Left lung (tissue), 10 donors: Measurements from ENCODE around the gene RMI2. TPM values are rescaled to one million over a fixed set of nuclear protein-coding genes. Genes with fewer than 3 reads are reported as not detected.

ENCODE experiments used
- ATAC-seq: fragments of 200-7000 bp; cut with Tn5 transposase; one replicate; pipeline ENCODE4 v1.9.1; 2020; ENCODE audit warnings: moderate library complexity
- DNase-seq, 4 donors: peaks; one replicate each; pipeline ENCODE4 v3.0.0-alpha.2; 2013 to 2020
- H3K27ac ChIP-seq, 2 donors: fragments of 200-600 bp; sonication (generic) in 1 of 2; one replicate each; pipeline versions ENCODE4 v1.5.0 to v1.8.0; 2020 to 2021
- H3K27me3 ChIP-seq, 2 donors: fragments of 200-600 bp; sonication (generic) in 1 of 2; one replicate each; pipeline versions ENCODE4 v1.5.0 to v1.8.0; 2020 to 2021
- H3K36me3 ChIP-seq, 2 donors: fragments of 200-600 bp; sonication (generic) in 1 of 2; one replicate each; pipeline versions ENCODE4 v1.5.0 to v1.8.0; 2020 to 2021
- H3K4me1 ChIP-seq, 2 donors: fragments of 200-600 bp; one replicate each; pipeline ENCODE4 v1.8.0; 2021
- H3K4me3 ChIP-seq, 2 donors: fragments of 200-600 bp; sonication (generic) in 1 of 2; one replicate each; pipeline versions ENCODE4 v1.5.0 to v1.8.0; 2020 to 2021; ENCODE audit warnings: mild to moderate bottlenecking in 1 of 2
- H3K9me3 ChIP-seq, 2 donors: fragments of 200-600 bp; sonication (generic) in 1 of 2; one replicate each; pipeline versions ENCODE4 v1.5.0 to v1.8.0; 2020 to 2021
- intact Hi-C, 2 donors: fragments of 100-400 bp; cut with DNase I; formaldehyde crosslinking; loops; one replicate each; pipeline versions ENCODE4 v1.11.2 to v1.14.2; 2022
- microRNA-seq, 2 donors: library from miRNA; unstranded; fragments of <30 nt; microRNA quantifications; one replicate each; pipeline ENCODE4, GENCODE V29; 2019
- polyA plus RNA-seq, 6 donors: library from polyadenylated mRNA; unstranded; fragments of 120-200 nt; gene quantifications; one replicate each; pipeline ENCODE4 v1.2.1, GENCODE V29; 2013; ENCODE audit not compliant: insufficient read length in 6 of 6
- total RNA-seq, 2 donors: library from RNA; stranded (reverse); fragmentation: NEBNext Ultra II Directional; extraction: Animal tissue kit (Norgen Biotek cat#: 25700); gene quantifications; one replicate each; pipeline ENCODE4 v1.2.1, GENCODE V29; 2021
- TF ChIP-seq, protein P1 (sequence below), 2 donors: fragments of 200-600 bp; sonication (generic) in 1 of 2; IDR thresholded peaks; one replicate each; pipeline versions ENCODE4 v1.5.0 to v1.8.0; 2021; ENCODE audit warnings: antibody characterized with exemption in 2 of 2
- donor health status: DM: no; HTN: yes; CAD: no.
- donor health status: DM: no; HTN: no; CAD: no.

RMI2 gene
- total and polyA plus RNA-seq, 8 donors: 9.6 to 34.5 (median 25.2) TPM

DNA sequence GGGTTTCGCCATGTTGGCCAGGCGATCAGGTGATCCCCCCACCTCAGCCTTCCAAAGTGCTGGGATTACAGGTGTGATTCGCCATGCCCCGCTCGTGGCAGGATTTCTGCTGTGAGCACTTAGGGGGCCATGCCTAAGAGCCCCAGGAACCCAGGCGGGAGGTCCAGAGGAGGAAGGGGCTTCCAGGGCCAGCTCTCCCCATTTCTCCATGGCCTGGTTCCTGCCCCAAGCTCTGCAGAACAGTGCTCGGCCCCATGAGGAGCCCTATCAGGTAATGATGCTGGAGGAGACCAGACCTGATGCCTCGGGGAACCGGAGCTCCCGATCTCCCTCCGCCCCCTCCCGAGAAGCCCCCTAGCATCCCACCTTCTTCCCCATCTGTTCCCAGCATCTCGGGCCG, 53.6 kb downstream of the RMI2 start:
- peaks cover 0 to 4% of the 10 kb centered on the region in 2 donors for H3K27me3 ChIP-seq
- no peaks in the 10 kb centered on the region for H3K4me1 ChIP-seq
- TF ChIP-seq, protein P1, sequence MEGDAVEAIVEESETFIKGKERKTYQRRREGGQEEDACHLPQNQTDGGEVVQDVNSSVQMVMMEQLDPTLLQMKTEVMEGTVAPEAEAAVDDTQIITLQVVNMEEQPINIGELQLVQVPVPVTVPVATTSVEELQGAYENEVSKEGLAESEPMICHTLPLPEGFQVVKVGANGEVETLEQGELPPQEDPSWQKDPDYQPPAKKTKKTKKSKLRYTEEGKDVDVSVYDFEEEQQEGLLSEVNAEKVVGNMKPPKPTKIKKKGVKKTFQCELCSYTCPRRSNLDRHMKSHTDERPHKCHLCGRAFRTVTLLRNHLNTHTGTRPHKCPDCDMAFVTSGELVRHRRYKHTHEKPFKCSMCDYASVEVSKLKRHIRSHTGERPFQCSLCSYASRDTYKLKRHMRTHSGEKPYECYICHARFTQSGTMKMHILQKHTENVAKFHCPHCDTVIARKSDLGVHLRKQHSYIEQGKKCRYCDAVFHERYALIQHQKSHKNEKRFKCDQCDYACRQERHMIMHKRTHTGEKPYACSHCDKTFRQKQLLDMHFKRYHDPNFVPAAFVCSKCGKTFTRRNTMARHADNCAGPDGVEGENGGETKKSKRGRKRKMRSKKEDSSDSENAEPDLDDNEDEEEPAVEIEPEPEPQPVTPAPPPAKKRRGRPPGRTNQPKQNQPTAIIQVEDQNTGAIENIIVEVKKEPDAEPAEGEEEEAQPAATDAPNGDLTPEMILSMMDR (IDR thresholded peaks at IDR 0.05): no peak
- intact Hi-C loops: loop anchor here in 1 of 2 donors (10.0 kb wide), 1 partner anchor 416 kb away; no protein-coding TSS in a partner anchor
- no peak for DNase-seq
- no peak overlapping the region for H3K4me3 ChIP-seq
- ATAC-seq: no peak
- no peaks in the 10 kb centered on the region for H3K36me3 ChIP-seq
- no peak overlapping the region for H3K27ac ChIP-seq
- no peaks in the 10 kb centered on the region for H3K9me3 ChIP-seq

DNA sequence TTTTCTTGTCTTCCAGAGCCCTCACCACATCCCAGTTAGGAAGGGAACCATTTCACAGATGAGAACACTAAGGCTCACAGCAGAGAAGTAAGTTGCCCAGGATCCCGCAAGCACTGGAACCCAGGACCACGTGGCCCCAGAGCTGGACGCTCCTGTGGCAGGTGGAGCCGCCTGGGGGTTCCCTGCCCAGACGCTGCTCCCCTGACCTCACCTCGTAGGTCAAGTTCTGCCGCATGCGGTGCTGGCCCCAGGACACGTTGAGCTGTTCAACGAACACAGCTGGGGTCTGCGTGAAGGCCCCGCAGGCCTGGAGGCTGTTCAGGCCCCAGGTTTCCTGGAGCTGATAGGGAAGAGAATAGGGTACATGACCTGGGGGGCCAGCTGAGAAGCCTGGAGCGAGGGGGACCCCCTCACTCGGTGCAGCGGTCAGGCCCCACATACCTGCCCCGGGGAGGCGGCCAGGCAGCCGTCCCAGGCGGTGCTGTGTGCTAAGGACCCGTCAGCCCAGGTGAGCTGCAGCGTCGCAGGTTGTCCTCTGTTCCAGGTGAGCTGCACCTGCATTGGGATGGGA, 54.1 kb downstream of the RMI2 start:
- TF ChIP-seq, protein P1 (IDR thresholded peaks at IDR 0.05): no peak
- Histone ChIP-seq H3K4me1 (no peaks in the 10 kb centered on the region), H3K9me3 (no peaks in the 10 kb centered on the region), H3K27me3 (peaks cover 0 to 4% of the 10 kb centered on the region in 2 donors), H3K36me3 (no peaks in the 10 kb centered on the region), H3K4me3 (no peak overlapping the region), H3K27ac (no peak overlapping the region)
- DNase-seq (peak in 1 of 4 donors; percentile 77), ATAC-seq (no peak)
- intact Hi-C loops: loop anchor here in 1 of 2 donors (10.0 kb wide), 1 partner anchor 415 kb away; no protein-coding TSS in a partner anchor

DNA sequence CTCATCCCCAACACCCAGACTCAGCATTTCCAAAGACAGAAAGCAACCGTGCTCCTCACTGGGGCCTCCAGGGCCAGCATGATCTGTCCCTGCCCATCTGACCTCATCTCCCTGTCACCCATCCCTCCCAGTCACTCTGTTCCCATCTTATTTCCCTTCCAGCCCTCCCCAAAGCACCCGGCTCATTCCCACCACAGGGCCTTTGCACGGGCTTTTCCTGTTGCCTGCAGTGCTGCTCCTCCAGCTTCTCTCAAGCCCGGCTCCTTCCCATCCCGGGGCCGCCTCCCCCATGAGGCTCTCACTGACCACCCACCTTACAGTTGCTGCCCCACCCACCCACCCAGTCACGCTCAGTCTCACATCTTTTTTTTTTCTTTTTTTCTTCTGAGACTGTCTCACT, 54.8 kb downstream of the RMI2 start:
- H3K4me1 ChIP-seq: no peaks in the 10 kb centered on the region
- TF ChIP-seq, protein P1 (IDR thresholded peaks at IDR 0.05): no peak
- H3K9me3 ChIP-seq: no peaks in the 10 kb centered on the region
- ATAC-seq: no peak
- no peak overlapping the region for H3K4me3 ChIP-seq
- intact Hi-C loops: loop anchor here (10.0 kb wide), 2 partner anchors 125 to 665 kb away; a partner anchor contains a TSS
- DNase-seq: peak in 1 of 4 donors; percentile 51
- H3K27ac ChIP-seq: no peak overlapping the region
- peaks cover 0 to 4% of the 10 kb centered on the region in 2 donors for H3K27me3 ChIP-seq
- H3K36me3 ChIP-seq: no peaks in the 10 kb centered on the region

Small RNA genes within 50 kb of the gene (microRNA-seq; reads per million reads assigned to microRNA genes)
- 0 reads per million in 2 donors for gene MIR548H2

Other genes starting within 250 kb of the RMI2 start
- gene SOCS1, start 89.3 kb upstream of the RMI2 start, total RNA-seq: 10 to 100 TPM; 11.8 to 21.4 TPM
- 10 to 100 TPM; 12.1 to 27.4 (median 22.7) TPM for gene SOCS1, start 89.3 kb upstream of the RMI2 start, polyA plus RNA-seq
- gene TNP2, start 76.1 kb upstream of the RMI2 start, total RNA-seq: not detected
- not detected for gene TNP2, start 76.1 kb upstream of the RMI2 start, polyA plus RNA-seq
- gene PRM3, start 71.8 kb upstream of the RMI2 start, total RNA-seq: not detected
- not detected for gene PRM3, start 71.8 kb upstream of the RMI2 start, polyA plus RNA-seq
- not detected for gene PRM2, start 69.0 kb upstream of the RMI2 start, total RNA-seq
- gene PRM2, start 69.0 kb upstream of the RMI2 start, polyA plus RNA-seq: not detected
- not detected for gene PRM1, start 64.1 kb upstream of the RMI2 start, total RNA-seq
- gene PRM1, start 64.1 kb upstream of the RMI2 start, polyA plus RNA-seq: under 1 TPM in 1 of 6 donors, not detected in 5; 0.44 TPM
- 100 to 1,000 TPM; 125 to 277 TPM for gene LITAF, start 241.5 kb downstream of the RMI2 start, total RNA-seq
- 100 to 1,000 TPM; 117 to 129 (median 123) TPM for gene LITAF, start 241.5 kb downstream of the RMI2 start, polyA plus RNA-seq